Endothelial cell of hepatic sinusoid (primary cell): ENCODE results near the gene ABHD15.
"Not testable (repeated sequence)": the region's sequence is repeated elsewhere in the genome, so short reads cannot be mapped to it uniquely, and the experiment has no call there.

Experiments used
- in situ Hi-C: cut with HindIII; loops from 2 replicates; pipeline ENCODE4 v1.10.0; 2017; ENCODE audit warnings: low sequenced_read_pairs

ABHD15 gene

DNA sequence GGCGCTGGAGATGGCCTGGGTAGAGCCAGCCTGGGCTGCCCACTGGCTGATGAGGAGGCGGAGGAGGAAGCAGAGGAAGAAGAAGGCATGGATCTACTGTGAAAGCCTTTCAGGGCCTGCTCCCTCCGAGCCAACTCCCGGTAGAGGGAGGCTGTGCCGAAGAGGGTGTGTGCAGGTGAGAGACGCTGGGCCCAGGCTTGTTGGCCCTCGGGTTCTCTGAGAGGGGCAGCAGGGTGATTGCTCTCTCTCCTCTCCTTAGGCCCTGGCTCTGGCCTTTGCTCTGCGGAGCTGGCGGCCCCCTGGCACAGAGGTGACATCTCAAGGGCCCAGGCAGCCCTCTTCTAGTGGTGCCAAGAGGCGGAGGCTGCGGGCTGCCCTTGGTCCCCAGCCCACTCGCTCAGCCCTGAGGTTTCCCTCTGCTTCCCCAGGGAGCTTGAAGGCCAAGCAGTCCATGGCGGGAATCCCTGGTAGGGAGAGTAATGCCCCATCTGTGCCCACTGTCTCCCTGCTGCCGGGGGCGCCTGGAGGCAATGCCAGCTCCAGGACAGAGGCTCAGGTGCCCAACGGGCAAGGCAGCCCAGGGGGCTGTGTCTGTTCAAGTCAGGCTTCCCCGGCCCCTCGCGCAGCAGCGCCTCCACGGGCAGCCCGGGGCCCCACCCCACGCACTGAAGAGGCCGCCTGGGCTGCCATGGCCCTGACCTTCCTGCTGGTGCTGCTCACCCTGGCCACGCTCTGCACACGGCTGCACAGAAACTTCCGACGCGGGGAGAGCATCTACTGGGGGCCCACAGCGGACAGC is 5.2 kb upstream of the ABHD15 start:
- in situ Hi-C loops, result no loop called here

DNA sequence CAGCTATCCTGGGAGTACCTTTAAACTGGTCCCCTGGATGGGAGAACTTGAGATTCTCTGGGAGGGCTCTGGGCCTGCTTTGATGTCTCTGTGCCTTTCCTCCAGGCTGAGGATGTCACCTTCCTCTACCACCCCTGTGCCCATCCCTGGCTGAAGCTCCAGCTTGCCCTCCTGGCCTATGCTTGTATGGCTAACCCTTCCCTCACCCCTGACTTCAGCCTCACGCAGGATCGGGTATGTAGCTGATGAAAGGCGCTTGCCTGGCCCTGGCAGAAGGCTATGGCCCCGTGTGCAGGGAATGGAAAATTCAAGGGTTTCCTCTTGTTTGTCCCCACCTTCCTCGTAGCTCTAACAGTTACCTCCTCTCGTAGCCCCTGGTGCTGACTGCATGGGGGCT is 4.6 kb upstream of the ABHD15 start:
- in situ Hi-C loops, result no loop called here

DNA sequence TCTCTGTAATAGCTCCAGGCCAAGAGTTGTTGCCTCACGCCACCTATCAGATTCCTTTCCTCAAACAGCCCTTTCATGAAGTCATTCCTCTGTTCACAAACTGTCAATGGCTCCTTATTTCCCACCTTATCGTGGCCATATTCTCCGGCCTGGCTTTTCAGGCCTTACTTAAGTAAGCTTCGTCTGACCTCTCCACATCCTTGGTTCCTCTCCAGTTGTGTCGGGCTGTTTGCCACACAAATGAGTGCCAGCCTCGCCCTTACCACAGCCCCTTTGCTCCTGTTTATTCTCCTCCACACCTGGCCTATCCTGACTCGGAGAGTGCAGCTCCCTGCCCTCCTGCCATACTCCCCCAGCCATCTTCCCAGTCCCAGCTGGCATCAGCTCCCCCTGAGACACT is 3.7 kb upstream of the ABHD15 start:
- in situ Hi-C loops, result no loop called here

DNA sequence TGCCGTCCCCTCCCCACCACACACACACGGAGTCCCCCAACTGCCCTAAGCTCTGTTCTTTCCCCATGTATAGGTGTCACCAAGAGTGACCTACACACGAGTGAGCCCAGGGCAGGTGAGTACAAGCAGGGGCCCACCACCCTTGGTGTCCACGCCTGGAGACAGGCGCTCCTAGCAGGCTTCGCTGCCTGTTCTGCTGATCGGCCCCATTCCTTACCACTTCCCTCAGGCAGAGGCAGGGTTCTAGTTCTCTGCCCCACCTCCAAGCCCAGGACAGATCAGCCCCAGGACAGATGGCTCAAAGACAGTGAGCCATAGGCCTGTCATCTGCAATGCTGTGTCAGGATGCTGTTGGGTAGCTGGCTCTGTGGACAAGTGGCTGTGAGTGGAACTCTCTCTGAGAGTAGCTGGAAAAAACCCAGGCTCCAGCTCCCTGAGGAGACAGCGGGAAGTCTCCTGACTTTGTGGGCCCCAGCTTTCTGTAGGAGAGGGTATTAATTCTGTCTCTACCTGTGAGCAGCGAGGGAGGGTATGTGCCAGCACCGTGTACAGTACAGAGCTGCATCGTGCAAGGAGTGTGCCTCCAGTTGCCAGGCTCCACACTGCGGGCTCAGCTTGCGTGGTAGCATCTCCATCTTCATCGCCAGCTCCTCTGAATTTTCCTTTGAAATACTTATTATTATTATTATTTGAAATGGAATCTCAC is 2.6 kb upstream of the ABHD15 start:
- in situ Hi-C loops, result no loop called here

DNA sequence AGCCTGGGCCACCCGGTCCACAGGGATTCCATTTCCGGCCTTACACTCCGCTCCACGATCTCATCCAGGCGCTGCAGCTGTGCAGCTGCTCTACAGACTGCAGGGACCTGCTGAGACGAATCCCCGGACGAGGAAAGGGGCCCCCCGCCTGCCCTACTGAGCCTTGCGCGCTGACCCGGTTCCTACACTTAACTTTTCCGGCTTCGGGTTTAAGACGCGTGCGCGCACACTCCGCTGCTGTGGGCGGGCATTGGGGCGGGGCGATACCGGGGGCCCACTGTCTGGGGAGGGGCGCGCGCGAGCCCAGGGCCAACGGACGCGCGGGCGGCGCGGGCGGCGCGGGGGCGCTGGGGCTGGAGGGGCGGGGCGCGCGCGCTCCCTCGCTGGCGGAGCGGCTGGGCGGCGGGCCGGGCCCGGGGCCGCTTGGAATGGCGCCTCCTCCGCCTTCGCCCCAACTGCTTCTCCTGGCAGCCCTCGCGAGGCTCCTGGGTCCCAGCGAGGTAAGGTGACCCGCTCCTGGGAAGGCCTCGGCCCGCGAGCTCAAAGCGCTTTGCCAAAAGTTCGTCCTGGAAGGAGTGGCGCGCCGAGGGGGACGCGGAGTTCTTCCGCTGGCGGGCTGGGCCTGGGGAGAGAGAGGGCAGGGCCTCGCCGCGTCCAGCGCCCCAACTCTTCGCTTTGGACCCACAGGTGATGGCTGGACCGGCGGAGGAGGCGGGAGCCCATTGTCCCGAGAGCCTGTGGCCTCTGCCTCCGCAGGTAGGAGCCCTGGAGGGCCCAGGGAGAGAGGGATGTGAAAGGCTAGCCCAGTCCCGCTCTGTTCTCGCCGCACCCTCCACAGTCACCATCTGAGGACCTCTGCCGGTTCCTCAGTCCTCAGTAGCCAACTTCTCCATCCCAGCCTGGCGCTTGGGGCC is 1.8 kb upstream of the ABHD15 start, which contains the start of gene TP53I13:
Gene TP53I13, plus strand, starts transcription at position 371 of the 914 bp plus-strand sequence. Its CDS starts 58 bp downstream, at position 429.
- in situ Hi-C loops, result no loop called here

DNA sequence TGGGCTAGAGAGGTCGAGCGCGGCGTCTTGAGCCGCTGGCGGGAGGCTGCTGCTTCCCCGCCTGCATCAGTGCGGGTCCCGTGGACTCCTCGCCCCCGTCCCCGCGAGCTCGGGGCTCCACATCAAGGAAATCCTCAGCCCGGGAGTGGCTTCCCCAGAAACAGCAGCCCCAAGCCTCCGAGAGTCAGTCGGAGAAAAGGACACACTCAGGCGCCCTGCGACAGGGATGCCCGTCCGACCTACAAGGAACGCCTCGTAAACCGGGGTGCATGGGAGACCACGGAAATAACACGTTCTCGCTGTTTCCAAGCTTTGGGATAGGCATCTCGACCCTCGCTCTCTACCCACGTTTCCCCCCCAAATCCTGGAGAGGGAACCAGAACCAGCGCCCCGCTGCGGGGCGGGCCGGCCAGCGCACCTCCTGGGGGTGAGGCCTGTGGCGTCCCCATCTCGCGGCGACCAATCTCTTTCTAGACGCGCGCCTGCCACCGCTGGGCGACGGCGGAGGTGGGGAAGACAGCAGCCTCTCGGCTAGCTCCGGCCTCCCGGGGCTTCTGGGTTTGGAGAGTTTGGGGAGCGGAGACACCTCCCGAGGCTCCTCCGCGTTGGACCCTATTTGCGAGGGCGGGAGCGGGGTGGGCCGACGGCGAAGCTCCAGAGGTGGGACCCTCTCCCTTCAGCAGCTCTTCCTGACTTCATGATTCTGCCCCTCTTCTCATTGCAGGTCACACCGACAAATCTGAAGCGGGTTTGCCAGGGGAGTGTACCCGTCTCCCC is 905 bp upstream of the ABHD15 start:
- in situ Hi-C loops, result no loop called here

DNA sequence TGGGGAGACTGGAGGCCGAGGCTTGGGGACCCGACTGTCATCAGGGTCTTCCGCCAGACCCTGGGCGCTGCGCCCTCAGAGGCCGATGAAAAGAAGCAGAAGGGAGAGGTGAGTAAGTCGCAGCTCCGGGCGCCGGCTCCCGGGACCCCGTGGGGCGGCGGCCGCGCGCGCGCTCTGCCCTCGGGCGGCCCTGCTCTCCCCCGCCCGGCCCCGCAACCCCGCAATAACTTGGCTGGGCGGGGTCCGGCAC is 392 bp upstream of the ABHD15 start:
- in situ Hi-C loops, result no loop called here

DNA sequence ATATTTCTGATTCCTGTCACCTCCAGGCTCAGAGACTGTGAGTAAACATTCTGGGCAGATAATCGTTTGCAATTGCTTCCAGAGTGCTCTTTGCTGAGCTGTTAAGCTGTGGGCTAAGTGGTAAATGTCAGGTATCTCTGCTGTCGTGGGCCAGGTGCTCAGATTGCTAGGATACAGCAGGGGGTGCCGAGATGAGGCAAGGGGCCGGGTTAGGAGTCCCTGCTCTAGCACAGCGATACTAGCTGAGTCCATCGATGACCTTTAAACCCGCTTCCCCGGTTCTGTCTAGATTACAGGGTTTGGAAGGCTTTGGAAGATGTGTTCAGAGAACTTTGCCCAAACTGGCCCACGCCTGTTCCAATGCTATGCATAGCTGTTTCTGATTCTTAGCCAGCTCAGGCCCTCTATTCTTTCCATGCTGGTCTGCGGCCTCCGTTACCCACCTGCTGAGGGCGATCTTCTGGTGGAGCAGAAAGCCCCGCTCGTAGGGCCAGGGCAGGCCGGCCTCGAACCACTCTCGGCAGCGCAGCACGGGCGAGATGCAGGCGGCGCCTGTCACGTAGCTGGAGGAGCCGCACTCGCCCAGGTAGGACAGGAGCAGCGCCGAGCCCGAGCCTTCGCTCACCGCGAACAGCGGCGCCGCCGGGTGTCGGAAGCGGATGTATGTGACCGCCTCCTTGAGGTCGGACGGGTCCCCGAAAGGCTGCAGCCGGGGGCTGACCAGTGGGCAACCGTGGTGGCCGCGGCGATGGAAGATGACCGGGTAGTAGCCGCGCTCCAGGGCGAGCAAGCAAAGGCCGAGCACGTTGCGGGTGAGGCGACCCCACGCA is 979 bp downstream of the ABHD15 start:
- in situ Hi-C loops, result no loop called here

DNA sequence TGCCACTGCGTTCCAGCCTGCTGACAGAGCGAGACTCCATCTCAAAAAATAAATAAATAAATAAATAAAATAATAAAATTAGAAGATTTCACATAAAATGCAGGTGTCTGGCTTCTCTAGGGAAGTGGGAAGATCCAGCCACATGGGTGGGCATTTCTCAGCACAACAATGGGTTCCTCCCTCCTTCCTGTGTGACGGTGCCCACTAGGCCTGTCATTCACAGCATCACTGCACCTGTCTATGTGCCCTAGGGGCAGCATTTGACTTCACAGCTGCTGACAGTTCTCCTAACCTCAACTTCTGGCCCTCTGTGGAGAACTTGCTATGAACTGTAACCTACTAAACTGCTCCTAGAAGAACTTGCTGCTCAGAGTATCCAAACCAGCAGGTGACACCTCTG is 3.0 kb downstream of the ABHD15 start:
- in situ Hi-C loops, result loop anchor here (5.0 kb wide), 1 partner anchor 42 kb away; no protein-coding TSS in a partner anchor

DNA sequence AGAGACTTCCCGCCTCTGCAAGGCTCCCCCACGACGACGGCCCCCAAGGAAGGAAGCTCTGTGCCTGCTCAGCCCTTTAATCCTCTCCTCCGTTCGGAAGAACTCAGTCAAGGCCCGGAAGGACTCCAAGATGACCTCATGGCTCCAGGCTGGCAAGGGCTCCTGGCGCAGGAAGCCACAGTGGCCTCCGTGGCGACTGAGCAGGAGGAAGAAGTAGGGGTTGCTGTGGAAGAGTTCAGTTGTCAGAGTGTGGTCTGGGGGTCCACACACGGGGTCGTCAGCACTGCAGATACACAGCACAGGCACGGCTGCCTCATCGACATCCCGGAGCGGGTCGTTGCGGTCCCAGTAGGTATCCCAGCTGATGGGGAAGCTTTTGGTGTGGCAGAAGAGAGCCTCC is 4.2 kb downstream of the ABHD15 start:
- in situ Hi-C loops, result loop anchor here (5.0 kb wide), 1 partner anchor 40 kb away; no protein-coding TSS in a partner anchor

DNA sequence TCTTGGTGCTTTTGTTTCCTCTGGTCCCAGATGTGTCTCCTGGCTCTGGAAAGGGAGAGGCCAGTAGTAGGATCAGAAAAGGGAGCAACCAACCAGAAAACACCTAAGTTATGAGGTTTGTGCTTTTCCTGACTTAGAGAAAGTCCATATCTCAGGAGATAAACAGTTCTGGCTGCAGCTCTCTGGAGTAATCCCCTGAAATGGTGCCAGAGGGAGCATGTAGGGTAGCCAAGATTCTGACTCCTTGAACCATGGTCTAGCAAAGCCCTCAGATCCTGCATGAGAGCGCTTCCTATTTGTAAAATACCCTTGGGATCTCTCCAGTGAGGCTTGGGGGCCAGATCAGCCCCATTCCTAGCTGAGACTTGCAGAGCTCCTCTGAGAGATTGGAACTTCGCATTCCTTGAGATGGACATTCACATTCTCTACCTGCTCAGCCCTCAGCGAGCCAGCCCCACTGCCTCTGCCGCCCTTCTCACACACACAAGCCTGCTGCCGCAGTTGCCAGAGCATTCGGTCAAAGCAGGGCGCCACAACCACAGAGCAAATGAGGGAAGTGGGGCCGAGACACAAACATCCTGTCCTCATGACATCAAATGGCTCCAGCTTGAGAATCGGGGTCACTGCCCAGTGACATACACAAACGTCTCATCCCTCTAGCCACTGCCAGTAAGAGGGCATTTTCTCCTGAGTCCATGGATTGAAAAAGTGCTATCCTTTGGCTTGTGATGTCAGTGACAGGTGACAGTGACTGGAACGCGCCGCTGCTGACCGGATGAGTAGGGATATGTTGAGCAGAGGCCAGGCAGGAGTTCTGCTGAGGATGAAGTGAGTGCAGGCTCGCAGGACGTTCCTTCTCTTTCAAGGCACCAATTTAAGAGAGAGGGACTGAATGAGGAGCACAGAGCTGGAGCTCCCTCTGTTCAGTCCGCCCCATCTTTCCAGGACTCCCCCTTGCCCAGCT is 5.0 kb downstream of the ABHD15 start:
- in situ Hi-C loops, result loop anchor here (5.0 kb wide), 1 partner anchor 40 kb away; no protein-coding TSS in a partner anchor

DNA sequence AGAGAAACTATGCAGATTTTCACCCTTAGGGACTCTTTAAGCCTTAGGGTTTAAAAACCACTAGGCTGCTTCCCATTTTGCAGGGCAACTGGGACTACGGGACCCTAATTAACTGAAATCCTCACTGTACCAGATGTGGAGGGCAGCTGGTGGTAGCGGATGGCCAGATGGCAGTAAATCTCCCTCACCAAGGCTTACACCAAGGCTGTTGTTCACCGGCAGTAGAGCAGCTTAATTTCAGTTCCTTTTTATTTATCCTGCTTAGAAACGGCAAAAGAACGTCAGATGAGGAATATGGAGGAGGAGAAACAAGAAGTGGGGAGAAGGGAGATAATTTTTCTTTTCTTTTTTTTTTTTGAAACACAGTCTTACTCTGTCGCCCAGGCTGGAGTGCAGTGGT is 6.5 kb downstream of the ABHD15 start:
- in situ Hi-C loops, result loop anchor here (5.0 kb wide), 1 partner anchor 38 kb away; no protein-coding TSS in a partner anchor

DNA sequence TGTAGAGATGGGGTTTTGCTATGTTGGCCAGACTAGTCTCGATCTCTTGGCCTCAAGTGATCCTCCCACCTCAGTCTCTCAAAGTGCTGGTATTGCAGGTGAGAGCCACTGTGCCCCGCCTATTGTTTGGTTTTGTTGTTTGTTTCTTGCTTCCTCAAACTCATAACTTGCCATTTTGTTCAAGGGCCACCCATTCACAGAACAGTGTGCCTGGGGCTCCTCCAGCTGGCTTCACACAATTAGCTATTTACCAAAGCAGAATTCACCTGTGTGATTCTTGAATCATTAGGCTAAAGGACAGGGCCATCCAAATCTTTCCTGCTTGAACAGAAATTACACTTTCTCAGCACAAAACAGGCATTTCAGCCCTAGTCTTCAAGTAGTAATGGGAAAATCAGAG is 7.2 kb downstream of the ABHD15 start:
- in situ Hi-C loops, result loop anchor here (5.0 kb wide), 1 partner anchor 37 kb away; no protein-coding TSS in a partner anchor

DNA sequence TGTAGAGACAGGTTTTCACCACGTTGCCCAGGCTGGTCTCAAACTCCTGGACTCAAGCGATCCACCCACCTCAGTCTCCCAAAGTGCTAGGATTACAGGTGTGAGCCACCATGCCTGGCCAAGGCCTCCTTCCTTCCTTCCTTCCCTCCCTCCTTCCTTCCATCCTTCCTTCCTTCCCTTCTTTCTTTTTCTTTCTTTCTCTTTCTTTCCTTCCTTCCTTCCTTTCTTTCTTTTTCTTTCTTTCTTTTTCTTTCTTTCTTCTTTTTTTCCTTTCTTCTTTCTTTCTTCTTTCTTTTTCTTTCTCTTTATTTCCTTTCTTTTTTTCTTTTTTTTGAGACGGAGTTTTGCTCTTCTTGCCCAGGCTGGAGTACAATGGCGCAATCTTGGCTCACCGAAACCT is 8.7 kb downstream of the ABHD15 start:
- in situ Hi-C loops, result not testable (repeated sequence)

DNA sequence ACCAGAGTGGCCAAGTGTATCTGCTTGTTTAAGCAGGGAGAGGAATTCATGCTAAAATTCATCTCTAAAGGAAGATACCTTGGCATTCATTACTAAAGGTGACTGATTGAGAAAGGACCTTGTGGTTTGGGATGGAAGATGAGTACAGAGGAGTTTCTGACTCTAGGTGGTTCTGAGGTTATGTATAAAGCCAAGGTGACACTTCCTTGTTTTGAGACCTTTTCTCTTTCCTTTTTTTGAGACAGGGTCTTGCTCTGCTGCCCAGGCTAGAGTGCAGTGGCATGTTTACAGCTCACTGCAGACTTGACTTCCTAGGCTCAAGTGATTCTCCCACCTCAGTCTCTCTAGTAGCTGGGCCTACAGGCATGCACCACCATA is 9.1 kb downstream of the ABHD15 start:
- in situ Hi-C loops, result no loop called here

DNA sequence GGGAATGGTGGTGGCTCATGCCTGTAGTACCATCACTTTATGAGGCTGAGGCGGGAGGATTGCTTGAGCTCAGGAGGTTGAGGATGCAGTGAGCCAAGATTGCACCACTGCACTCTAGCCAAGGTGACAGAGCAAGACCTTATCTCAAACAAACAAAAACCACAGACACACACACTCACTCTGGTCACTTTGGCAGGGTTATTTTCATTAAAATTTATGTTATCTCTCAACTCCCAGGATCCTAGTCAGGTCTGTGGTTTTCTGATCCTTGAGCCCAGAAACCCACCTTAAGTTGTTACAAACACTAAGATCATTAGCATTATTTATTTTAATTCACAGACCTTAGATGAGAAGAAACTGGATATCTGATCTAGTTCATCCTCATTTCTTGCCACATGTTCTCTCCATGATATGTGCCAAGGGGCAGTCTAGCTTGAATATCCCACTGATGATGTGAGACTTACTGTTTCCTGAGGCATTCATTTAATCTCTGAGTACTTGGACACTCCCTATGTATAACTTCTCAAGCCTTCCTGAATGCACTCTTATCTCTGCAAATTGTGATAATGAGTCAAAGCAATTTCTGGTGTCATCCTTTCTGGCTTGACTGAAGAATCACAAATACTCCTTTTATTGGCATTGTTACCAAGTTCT is 9.6 kb downstream of the ABHD15 start:
- in situ Hi-C loops, result no loop called here

DNA sequence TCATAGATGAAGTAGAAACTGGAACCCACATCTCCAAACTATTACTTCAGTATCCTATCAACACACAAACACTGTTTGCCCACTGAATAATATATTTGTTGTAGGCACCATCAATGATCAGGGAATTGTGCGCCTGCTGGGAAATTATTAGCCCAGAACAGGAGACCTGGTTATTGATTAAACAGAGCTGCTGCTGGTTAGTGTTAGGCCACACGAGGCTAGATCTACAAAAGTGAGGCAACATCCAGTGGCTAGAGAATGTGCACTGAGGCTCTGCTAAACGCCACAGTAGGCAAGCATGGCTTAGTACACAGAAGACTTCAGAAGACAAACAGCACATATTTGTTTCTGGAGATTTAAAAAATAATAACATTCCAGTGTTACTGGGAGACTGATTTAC is 11.0 kb downstream of the ABHD15 start:
- in situ Hi-C loops, result no loop called here
